Measurements from ENCODE around the gene IL1A.

IL1A gene

DNA sequence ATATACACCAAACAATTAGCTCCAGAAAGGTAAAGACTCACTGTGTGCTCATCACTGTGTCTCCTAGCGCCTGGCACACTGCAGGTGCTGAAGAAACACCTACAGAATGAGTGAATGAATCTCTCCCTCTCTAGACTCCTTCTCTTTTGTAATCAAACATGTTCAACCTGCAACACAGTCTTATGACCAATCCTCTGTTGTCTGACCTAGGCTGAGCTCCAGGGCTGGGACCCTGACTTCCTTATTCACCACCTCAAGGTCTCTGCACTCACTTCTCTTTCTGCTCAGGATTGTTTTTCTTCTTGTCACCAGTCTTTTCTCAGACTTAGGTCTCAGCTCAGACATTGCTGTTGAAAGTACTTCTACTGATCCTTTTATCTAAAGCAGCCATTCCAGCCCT, 29.7 kb downstream of the IL1A start:
- POLR2A ChIA-PET, result interaction anchor here (0.7 kb wide), 1 partner anchor 9 kb away, joined by 3 read pairs; no protein-coding TSS in a partner anchor
- no peak for TF ChIP-seq ZNF384 (IDR thresholded peaks at IDR 0.05)
- TF ChIP-seq NFRKB (IDR thresholded peaks at IDR 0.05), result no peak
- TF ChIP-seq L3MBTL2 (conservative IDR thresholded peaks at IDR 0.05), result no peak
- TF ChIP-seq ARNT (IDR thresholded peaks at IDR 0.05), result no peak
- no peak for TF ChIP-seq FOXM1 (IDR thresholded peaks at IDR 0.05; ENCODE audit: borderline replicate concordance)
- no peak for TF ChIP-seq FOXA1 (IDR thresholded peaks at IDR 0.05)
- TF ChIP-seq, protein P1, sequence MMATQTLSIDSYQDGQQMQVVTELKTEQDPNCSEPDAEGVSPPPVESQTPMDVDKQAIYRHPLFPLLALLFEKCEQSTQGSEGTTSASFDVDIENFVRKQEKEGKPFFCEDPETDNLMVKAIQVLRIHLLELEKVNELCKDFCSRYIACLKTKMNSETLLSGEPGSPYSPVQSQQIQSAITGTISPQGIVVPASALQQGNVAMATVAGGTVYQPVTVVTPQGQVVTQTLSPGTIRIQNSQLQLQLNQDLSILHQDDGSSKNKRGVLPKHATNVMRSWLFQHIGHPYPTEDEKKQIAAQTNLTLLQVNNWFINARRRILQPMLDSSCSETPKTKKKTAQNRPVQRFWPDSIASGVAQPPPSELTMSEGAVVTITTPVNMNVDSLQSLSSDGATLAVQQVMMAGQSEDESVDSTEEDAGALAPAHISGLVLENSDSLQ (IDR thresholded peaks at IDR 0.05), result no peak
- TF ChIP-seq LEF1 (IDR thresholded peaks at IDR 0.05; ENCODE audit: borderline replicate concordance), result no peak
- no peak for TF ChIP-seq SUZ12 (IDR thresholded peaks at IDR 0.05)
- TF ChIP-seq CTBP1 (IDR thresholded peaks at IDR 0.05; ENCODE audit: borderline replicate concordance), result no peak
- TF ChIP-seq BHLHE40 (IDR thresholded peaks at IDR 0.05; ENCODE audit: borderline replicate concordance), result no peak
- no peak for TF ChIP-seq SP1 (IDR thresholded peaks at IDR 0.05)
- TF ChIP-seq TARDBP (IDR thresholded peaks at IDR 0.05), result no peak
- TF ChIP-seq HDGF (IDR thresholded peaks at IDR 0.05; ENCODE audit: borderline replicate concordance), result no peak
- no peak for TF ChIP-seq ELF4 (IDR thresholded peaks at IDR 0.05)
- TF ChIP-seq FOXK2 (IDR thresholded peaks at IDR 0.05), result no peak
- CTCF ChIA-PET, result no interaction called here
- no peak for DNase-seq (ENCODE audit: extremely low spot score)

- no peak for DNase-seq (ENCODE audit: extremely low spot score)
- CTCF ChIA-PET, result interaction anchor here (0.6 to 1.7 kb wide), 5 partner anchors 25 to 189 kb away, joined by 3 to 6 read pairs (median 5); no protein-coding TSS in a partner anchor
- POLR2A ChIA-PET, result no interaction called here
- TF ChIP-seq, protein P1 (IDR thresholded peaks at IDR 0.05), result peak; percentile 49
- TF ChIP-seq ARNT (IDR thresholded peaks at IDR 0.05) (no peak), FOXA1 (IDR thresholded peaks at IDR 0.05) (no peak), TARDBP (IDR thresholded peaks at IDR 0.05) (no peak)
Observed at GRCh38 chr2:112752667-112753066, 31.6 kb downstream of the IL1A start.

- ChIA-PET CTCF (interaction anchor here (0.7 to 1.7 kb wide), 4 partner anchors 24 to 190 kb away, joined by 3 to 6 read pairs (median 5); no protein-coding TSS in a partner anchor), POLR2A (no interaction called here)
- DNase-seq (ENCODE audit: extremely low spot score), result no peak
- TF ChIP-seq FOXK2 (IDR thresholded peaks at IDR 0.05) (no peak), CTBP1 (IDR thresholded peaks at IDR 0.05; ENCODE audit: borderline replicate concordance) (no peak), NFRKB (IDR thresholded peaks at IDR 0.05) (no peak), FOXM1 (IDR thresholded peaks at IDR 0.05; ENCODE audit: borderline replicate concordance) (no peak), ARNT (IDR thresholded peaks at IDR 0.05) (no peak), ZNF384 (IDR thresholded peaks at IDR 0.05) (no peak), ELF4 (IDR thresholded peaks at IDR 0.05) (no peak)
Observed at GRCh38 chr2:112751451-112752197, 32.7 kb downstream of the IL1A start.

GRCh38 chr2:112750560-112750843, 33.8 kb downstream of the IL1A start:
- no peak for DNase-seq (ENCODE audit: extremely low spot score)
- TF ChIP-seq ELF4 (IDR thresholded peaks at IDR 0.05) (no peak), SP1 (IDR thresholded peaks at IDR 0.05) (no peak), BHLHE40 (IDR thresholded peaks at IDR 0.05; ENCODE audit: borderline replicate concordance) (no peak), LEF1 (IDR thresholded peaks at IDR 0.05; ENCODE audit: borderline replicate concordance) (no peak)
- ChIA-PET CTCF (interaction anchor here (0.6 to 3.3 kb wide), 5 partner anchors 23 to 441 kb away, joined by 3 to 37 read pairs (median 5); no protein-coding TSS in a partner anchor), POLR2A (no interaction called here)

- CTCF ChIA-PET, result interaction anchor here (0.6 to 3.3 kb wide), 11 partner anchors 10 to 199 kb away, joined by 3 to 37 read pairs (median 3); no protein-coding TSS in a partner anchor
- DNase-seq (ENCODE audit: extremely low spot score), result peak; percentile 76
- TF ChIP-seq ARNT (IDR thresholded peaks at IDR 0.05), result no peak
- TF ChIP-seq FOXK2 (IDR thresholded peaks at IDR 0.05), result no peak
- TF ChIP-seq SUZ12 (IDR thresholded peaks at IDR 0.05), result no peak
- no peak for TF ChIP-seq L3MBTL2 (conservative IDR thresholded peaks at IDR 0.05)
- no peak for TF ChIP-seq CTBP1 (IDR thresholded peaks at IDR 0.05; ENCODE audit: borderline replicate concordance)
- TF ChIP-seq ELF4 (IDR thresholded peaks at IDR 0.05), result no peak
- TF ChIP-seq TARDBP (IDR thresholded peaks at IDR 0.05), result no peak
- POLR2A ChIA-PET, result no interaction called here
Observed at GRCh38 chr2:112749755-112750559, 34.3 kb downstream of the IL1A start.

GRCh38 chr2:112740527-112740926, 43.8 kb downstream of the IL1A start:
- CTCF ChIA-PET, result interaction anchor here (0.7 to 2.4 kb wide), 3 partner anchors 9 to 458 kb away, joined by 3 to 10 read pairs (median 4); no protein-coding TSS in a partner anchor
- no peak for DNase-seq (ENCODE audit: extremely low spot score)
- POLR2A ChIA-PET, result no interaction called here
- no peak for TF ChIP-seq HDGF (IDR thresholded peaks at IDR 0.05; ENCODE audit: borderline replicate concordance)
- TF ChIP-seq FOXA1 (IDR thresholded peaks at IDR 0.05), result no peak
- no peak for TF ChIP-seq BHLHE40 (IDR thresholded peaks at IDR 0.05; ENCODE audit: borderline replicate concordance)
- no peak for TF ChIP-seq LEF1 (IDR thresholded peaks at IDR 0.05; ENCODE audit: borderline replicate concordance)
- TF ChIP-seq ELF4 (IDR thresholded peaks at IDR 0.05), result no peak
